Left lung (tissue), 10 donors: ENCODE results near the gene BTBD9. TPM values are rescaled to one million over a fixed set of nuclear protein-coding genes. Genes with fewer than 3 reads are reported as not detected.

Experiments used
- ATAC-seq: fragments of 200-7000 bp; cut with Tn5 transposase; one replicate; pipeline ENCODE4 v1.9.1; 2020; ENCODE audit warnings: moderate library complexity
- DNase-seq, 4 donors: peaks; one replicate each; pipeline ENCODE4 v3.0.0-alpha.2; 2013 to 2020
- H3K27ac ChIP-seq, 2 donors: fragments of 200-600 bp; sonication (generic) in 1 of 2; one replicate each; pipeline versions ENCODE4 v1.5.0 to v1.8.0; 2020 to 2021
- H3K27me3 ChIP-seq, 2 donors: fragments of 200-600 bp; sonication (generic) in 1 of 2; one replicate each; pipeline versions ENCODE4 v1.5.0 to v1.8.0; 2020 to 2021
- H3K36me3 ChIP-seq, 2 donors: fragments of 200-600 bp; sonication (generic) in 1 of 2; one replicate each; pipeline versions ENCODE4 v1.5.0 to v1.8.0; 2020 to 2021
- H3K4me1 ChIP-seq, 2 donors: fragments of 200-600 bp; one replicate each; pipeline ENCODE4 v1.8.0; 2021
- H3K4me3 ChIP-seq, 2 donors: fragments of 200-600 bp; sonication (generic) in 1 of 2; one replicate each; pipeline versions ENCODE4 v1.5.0 to v1.8.0; 2020 to 2021; ENCODE audit warnings: mild to moderate bottlenecking in 1 of 2
- H3K9me3 ChIP-seq, 2 donors: fragments of 200-600 bp; sonication (generic) in 1 of 2; one replicate each; pipeline versions ENCODE4 v1.5.0 to v1.8.0; 2020 to 2021
- CTCF ChIP-seq, 2 donors: fragments of 200-600 bp; sonication (generic) in 1 of 2; IDR thresholded peaks; one replicate each; pipeline versions ENCODE4 v1.5.0 to v1.8.0; 2021; ENCODE audit warnings: antibody characterized with exemption in 2 of 2
- intact Hi-C, 2 donors: fragments of 100-400 bp; cut with DNase I; formaldehyde crosslinking; loops; one replicate each; pipeline versions ENCODE4 v1.11.2 to v1.14.2; 2022
- polyA plus RNA-seq, 6 donors: library from polyadenylated mRNA; unstranded; fragments of 120-200 nt; gene quantifications; one replicate each; pipeline ENCODE4 v1.2.1, GENCODE V29; 2013; ENCODE audit not compliant: insufficient read length in 6 of 6
- total RNA-seq, 2 donors: library from RNA; stranded (reverse); fragmentation: NEBNext Ultra II Directional; extraction: Animal tissue kit (Norgen Biotek cat#: 25700); gene quantifications; one replicate each; pipeline ENCODE4 v1.2.1, GENCODE V29; 2021
- donor health status: DM: no; HTN: yes; CAD: no.
- donor health status: DM: no; HTN: no; CAD: no.

BTBD9 gene
- total and polyA plus RNA-seq, 8 donors: 14.2 to 44.0 (median 16.0) TPM

- H3K27me3 ChIP-seq: no peaks in the 10 kb centered on the region
- DNase-seq: no peak
- intact Hi-C loops: no loop called here
- no peak overlapping the region for H3K27ac ChIP-seq
- peak in 1 of 2 donors; percentile 13 for TF ChIP-seq CTCF (IDR thresholded peaks at IDR 0.05)
- H3K4me3 ChIP-seq: no peak overlapping the region
- no peaks in the 10 kb centered on the region for H3K4me1 ChIP-seq
- H3K36me3 ChIP-seq: no peaks in the 10 kb centered on the region
- peaks cover 0 to 15% of the 10 kb centered on the region in 2 donors for H3K9me3 ChIP-seq
- ATAC-seq: peak; percentile 25
These were observed 301.8 kb downstream of the BTBD9 start for GRCh38 chr6:38337819-38338465.

GRCh38 chr6:38336922-38337321, 302.8 kb downstream of the BTBD9 start:
- no peaks in the 10 kb centered on the region for H3K36me3 ChIP-seq
- H3K27me3 ChIP-seq: no peaks in the 10 kb centered on the region
- no peak overlapping the region for H3K27ac ChIP-seq
- no peak for TF ChIP-seq CTCF (IDR thresholded peaks at IDR 0.05)
- H3K9me3 ChIP-seq: peaks cover 0 to 15% of the 10 kb centered on the region in 2 donors
- intact Hi-C loops: no loop called here
- ATAC-seq (no peak), DNase-seq (no peak)
- H3K4me3 ChIP-seq: no peak overlapping the region
- no peaks in the 10 kb centered on the region for H3K4me1 ChIP-seq

- Histone ChIP-seq H3K27me3 (no peaks in the 10 kb centered on the region), H3K4me3 (no peak overlapping the region), H3K36me3 (no peaks in the 10 kb centered on the region), H3K4me1 (no peaks in the 10 kb centered on the region), H3K27ac (no peak overlapping the region), H3K9me3 (no peaks in the 10 kb centered on the region)
- peak; percentile 69 for ATAC-seq
- intact Hi-C loops: no loop called here
- DNase-seq: no peak
- TF ChIP-seq CTCF (IDR thresholded peaks at IDR 0.05): no peak
These were observed 312.9 kb downstream of the BTBD9 start for GRCh38 chr6:38326837-38327236.

GRCh38 chr6:38323216-38323615, 316.5 kb downstream of the BTBD9 start:
- intact Hi-C loops: no loop called here
- Histone ChIP-seq H3K36me3 (no peaks in the 10 kb centered on the region), H3K4me1 (no peaks in the 10 kb centered on the region), H3K9me3 (no peaks in the 10 kb centered on the region), H3K27me3 (no peaks in the 10 kb centered on the region), H3K4me3 (no peak overlapping the region), H3K27ac (no peak overlapping the region)
- TF ChIP-seq CTCF (IDR thresholded peaks at IDR 0.05): no peak
- DNase-seq (peak in 2 of 4 donors; percentile 39 to 58), ATAC-seq (no peak)

- Histone ChIP-seq H3K36me3 (no peaks in the 10 kb centered on the region), H3K27ac (no peak overlapping the region), H3K9me3 (no peaks in the 10 kb centered on the region), H3K27me3 (no peaks in the 10 kb centered on the region), H3K4me1 (no peaks in the 10 kb centered on the region), H3K4me3 (no peak overlapping the region)
- intact Hi-C loops: no loop called here
- ATAC-seq: no peak
- no peak for TF ChIP-seq CTCF (IDR thresholded peaks at IDR 0.05)
- DNase-seq: peak in 1 of 4 donors; percentile 13
These were observed 317.6 kb downstream of the BTBD9 start for GRCh38 chr6:38322138-38322537.
